ENCODE results near the gene MYO7A. TPM values are rescaled to one million over a fixed set of nuclear protein-coding genes. Genes with fewer than 3 reads are reported as not detected.

Gene MYO7A
- total and polyA plus RNA-seq, 2 experiments from 2014 or later = 1.8 to 5.4 TPM

DNA sequence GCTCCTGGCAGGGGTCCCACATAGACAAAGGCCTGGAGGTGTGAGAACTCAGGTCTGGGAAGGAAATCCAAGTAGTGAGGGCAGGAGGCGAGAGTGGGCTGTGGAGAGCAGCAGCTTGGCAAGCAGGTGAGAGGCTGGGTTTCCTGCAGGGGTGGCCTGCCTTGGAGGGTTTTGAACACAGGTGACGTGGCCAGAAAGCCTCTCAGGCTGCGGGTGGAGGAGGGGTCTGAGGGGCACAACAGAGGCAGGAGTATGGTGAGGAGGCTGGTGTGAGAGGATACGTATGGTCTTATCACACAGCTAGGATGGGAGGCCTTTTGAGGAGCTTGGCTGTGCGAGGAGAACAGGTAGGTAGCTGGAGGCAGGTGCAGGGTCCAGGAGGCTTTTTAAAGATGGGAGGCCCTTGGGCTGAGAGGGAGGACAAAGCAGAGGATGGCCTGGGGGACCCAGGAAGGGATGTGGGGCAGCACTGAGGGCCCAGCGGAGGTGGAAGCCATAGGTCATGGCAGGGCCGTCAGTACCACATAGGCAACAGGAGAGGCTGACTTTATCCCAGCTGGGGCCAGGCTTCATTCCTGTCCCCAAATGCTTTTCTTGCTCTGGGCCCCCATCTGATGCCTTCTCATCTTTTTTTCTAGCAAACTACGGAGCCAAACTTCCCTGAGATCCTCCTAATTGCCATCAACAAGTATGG lies 84.4 kb downstream of the MYO7A start:
- H3K36me3 Mint-ChIP-seq (ENCODE audit: low read depth) = no peaks in the 10 kb centered on the region; the same call in 2 of the 3 replicates
- H3K4me3 Mint-ChIP-seq = no peak overlapping the region
- Histone ChIP-seq H3K27me3 (ENCODE audit: insufficient read depth) (no peaks in the 10 kb centered on the region), H3K36me3 (ENCODE audit: insufficient read depth) (no peaks in the 10 kb centered on the region), H3K4me1 (ENCODE audit: insufficient read depth) (no peaks in the 10 kb centered on the region), H3K27ac (ENCODE audit: low read depth) (no peak overlapping the region), H3K79me2 (replicated peaks; ENCODE audit: insufficient read depth) (no peaks in the 10 kb centered on the region), H3K4me3 (no peak overlapping the region), H3K9me2 (ENCODE audit: insufficient read depth) (no peaks in the 10 kb centered on the region), H4K20me1 (replicated peaks; ENCODE audit: insufficient read depth) (no peaks in the 10 kb centered on the region), H2AFZ (no peak overlapping the region), H3K4me2 (no peak overlapping the region), H3F3A (replicated peaks; ENCODE audit: low read depth) (no peaks in the 10 kb centered on the region)
- no peak for TF ChIP-seq POLR2AphosphoS5 (IDR thresholded peaks at IDR 0.05; ENCODE audit: low read depth)
- H3K4me1 Mint-ChIP-seq = no peaks in the 10 kb centered on the region
- H3K9me3 Mint-ChIP-seq = no peaks in the 10 kb centered on the region; the same call in 1 of the 3 replicates
- peaks cover 6% of the 10 kb centered on the region for H3K27me3 Mint-ChIP-seq (ENCODE audit: insufficient read depth, low read depth, poor library complexity)
- H3K27ac Mint-ChIP-seq = no peak overlapping the region; the same call in 1 of the 2 replicates
- ATAC-seq (no peak), DNase-seq (ENCODE audit: low spot score) (no peak)

DNA sequence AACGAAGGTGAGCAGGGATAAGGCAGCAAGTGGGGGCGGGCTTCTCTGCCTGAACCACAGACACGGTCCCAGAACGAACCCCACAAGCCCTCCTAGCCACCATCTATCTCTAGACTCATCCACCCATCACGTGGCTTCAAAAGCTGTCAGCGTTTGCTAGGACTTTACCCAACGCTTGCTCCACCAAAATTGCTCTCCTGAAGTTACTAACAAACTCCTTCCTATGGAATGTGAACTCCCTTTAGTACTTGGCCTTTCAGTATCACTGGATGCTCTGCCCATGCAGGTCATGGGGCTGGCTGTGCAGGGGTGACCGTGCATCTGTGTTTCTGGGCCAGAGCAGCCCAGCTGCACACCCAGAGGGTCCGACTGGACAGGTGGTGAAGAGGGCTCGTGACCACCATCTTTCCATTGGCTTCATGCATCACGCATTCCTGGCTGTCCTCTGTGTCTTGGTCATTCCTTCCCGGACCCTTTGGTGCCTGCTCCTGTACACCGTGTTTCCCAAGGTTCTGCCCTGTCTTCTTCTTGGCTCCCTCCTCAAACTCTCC lies 85.1 kb downstream of the MYO7A start:
- Histone ChIP-seq H3K4me3 (no peak overlapping the region), H2AFZ (no peak overlapping the region), H3K9me2 (ENCODE audit: insufficient read depth) (no peaks in the 10 kb centered on the region), H3K27me3 (ENCODE audit: insufficient read depth) (no peaks in the 10 kb centered on the region), H3K79me2 (replicated peaks; ENCODE audit: insufficient read depth) (no peaks in the 10 kb centered on the region), H3K36me3 (ENCODE audit: insufficient read depth) (no peaks in the 10 kb centered on the region), H3K4me2 (no peak overlapping the region), H3F3A (replicated peaks; ENCODE audit: low read depth) (no peaks in the 10 kb centered on the region), H3K27ac (ENCODE audit: low read depth) (no peak overlapping the region), H4K20me1 (replicated peaks; ENCODE audit: insufficient read depth) (no peaks in the 10 kb centered on the region), H3K4me1 (ENCODE audit: insufficient read depth) (no peaks in the 10 kb centered on the region)
- H3K27me3 Mint-ChIP-seq (ENCODE audit: insufficient read depth, low read depth, poor library complexity) = peaks cover 4% of the 10 kb centered on the region
- H3K4me3 Mint-ChIP-seq = no peak overlapping the region
- H3K27ac Mint-ChIP-seq = no peak overlapping the region
- no peak for ATAC-seq
- no peak for DNase-seq (ENCODE audit: low spot score)
- H3K9me3 Mint-ChIP-seq = no peaks in the 10 kb centered on the region; the same call in 1 of the 3 replicates
- TF ChIP-seq, protein P1, sequence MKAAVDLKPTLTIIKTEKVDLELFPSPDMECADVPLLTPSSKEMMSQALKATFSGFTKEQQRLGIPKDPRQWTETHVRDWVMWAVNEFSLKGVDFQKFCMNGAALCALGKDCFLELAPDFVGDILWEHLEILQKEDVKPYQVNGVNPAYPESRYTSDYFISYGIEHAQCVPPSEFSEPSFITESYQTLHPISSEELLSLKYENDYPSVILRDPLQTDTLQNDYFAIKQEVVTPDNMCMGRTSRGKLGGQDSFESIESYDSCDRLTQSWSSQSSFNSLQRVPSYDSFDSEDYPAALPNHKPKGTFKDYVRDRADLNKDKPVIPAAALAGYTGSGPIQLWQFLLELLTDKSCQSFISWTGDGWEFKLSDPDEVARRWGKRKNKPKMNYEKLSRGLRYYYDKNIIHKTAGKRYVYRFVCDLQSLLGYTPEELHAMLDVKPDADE (IDR thresholded peaks at IDR 0.05) = no peak
- TF ChIP-seq, protein P2, sequence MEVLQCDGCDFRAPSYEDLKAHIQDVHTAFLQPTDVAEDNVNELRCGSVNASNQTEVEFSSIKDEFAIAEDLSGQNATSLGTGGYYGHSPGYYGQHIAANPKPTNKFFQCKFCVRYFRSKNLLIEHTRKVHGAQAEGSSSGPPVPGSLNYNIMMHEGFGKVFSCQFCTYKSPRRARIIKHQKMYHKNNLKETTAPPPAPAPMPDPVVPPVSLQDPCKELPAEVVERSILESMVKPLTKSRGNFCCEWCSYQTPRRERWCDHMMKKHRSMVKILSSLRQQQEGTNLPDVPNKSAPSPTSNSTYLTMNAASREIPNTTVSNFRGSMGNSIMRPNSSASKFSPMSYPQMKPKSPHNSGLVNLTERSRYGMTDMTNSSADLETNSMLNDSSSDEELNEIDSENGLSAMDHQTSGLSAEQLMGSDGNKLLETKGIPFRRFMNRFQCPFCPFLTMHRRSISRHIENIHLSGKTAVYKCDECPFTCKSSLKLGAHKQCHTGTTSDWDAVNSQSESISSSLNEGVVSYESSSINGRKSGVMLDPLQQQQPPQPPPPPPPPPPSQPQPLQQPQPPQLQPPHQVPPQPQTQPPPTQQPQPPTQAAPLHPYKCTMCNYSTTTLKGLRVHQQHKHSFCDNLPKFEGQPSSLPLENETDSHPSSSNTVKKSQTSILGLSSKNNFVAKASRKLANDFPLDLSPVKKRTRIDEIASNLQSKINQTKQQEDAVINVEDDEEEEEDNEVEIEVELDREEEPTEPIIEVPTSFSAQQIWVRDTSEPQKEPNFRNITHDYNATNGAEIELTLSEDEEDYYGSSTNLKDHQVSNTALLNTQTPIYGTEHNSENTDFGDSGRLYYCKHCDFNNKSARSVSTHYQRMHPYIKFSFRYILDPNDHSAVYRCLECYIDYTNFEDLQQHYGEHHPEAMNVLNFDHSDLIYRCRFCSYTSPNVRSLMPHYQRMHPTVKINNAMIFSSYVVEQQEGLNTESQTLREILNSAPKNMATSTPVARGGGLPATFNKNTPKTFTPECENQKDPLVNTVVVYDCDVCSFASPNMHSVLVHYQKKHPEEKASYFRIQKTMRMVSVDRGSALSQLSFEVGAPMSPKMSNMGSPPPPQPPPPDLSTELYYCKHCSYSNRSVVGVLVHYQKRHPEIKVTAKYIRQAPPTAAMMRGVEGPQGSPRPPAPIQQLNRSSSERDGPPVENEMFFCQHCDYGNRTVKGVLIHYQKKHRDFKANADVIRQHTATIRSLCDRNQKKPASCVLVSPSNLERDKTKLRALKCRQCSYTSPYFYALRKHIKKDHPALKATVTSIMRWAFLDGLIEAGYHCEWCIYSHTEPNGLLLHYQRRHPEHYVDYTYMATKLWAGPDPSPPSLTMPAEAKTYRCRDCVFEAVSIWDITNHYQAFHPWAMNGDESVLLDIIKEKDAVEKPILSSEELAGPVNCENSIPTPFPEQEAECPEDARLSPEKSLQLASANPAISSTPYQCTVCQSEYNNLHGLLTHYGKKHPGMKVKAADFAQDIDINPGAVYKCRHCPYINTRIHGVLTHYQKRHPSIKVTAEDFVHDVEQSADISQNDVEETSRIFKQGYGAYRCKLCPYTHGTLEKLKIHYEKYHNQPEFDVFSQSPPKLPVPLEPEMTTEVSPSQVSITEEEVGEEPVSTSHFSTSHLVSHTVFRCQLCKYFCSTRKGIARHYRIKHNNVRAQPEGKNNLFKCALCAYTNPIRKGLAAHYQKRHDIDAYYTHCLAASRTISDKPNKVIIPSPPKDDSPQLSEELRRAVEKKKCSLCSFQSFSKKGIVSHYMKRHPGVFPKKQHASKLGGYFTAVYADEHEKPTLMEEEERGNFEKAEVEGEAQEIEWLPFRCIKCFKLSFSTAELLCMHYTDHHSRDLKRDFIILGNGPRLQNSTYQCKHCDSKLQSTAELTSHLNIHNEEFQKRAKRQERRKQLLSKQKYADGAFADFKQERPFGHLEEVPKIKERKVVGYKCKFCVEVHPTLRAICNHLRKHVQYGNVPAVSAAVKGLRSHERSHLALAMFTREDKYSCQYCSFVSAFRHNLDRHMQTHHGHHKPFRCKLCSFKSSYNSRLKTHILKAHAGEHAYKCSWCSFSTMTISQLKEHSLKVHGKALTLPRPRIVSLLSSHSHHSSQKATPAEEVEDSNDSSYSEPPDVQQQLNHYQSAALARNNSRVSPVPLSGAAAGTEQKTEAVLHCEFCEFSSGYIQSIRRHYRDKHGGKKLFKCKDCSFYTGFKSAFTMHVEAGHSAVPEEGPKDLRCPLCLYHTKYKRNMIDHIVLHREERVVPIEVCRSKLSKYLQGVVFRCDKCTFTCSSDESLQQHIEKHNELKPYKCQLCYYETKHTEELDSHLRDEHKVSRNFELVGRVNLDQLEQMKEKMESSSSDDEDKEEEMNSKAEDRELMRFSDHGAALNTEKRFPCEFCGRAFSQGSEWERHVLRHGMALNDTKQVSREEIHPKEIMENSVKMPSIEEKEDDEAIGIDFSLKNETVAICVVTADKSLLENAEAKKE (CRISPR knock-in tag; IDR thresholded peaks at IDR 0.05) = no peak
- TF ChIP-seq NANOG (IDR thresholded peaks at IDR 0.05; ENCODE audit: borderline replicate concordance) (no peak), EZH2 (IDR thresholded peaks at IDR 0.05; ENCODE audit: low read depth, unreplicated experiment) (no peak), POLR2AphosphoS5 (IDR thresholded peaks at IDR 0.05; ENCODE audit: low read depth) (no peak), ZNF331 (CRISPR knock-in tag; IDR thresholded peaks at IDR 0.05; ENCODE audit: low read depth) (no peak), STAT1 (IDR thresholded peaks at IDR 0.05; ENCODE audit: unreplicated experiment) (no peak), JUNB (IDR thresholded peaks at IDR 0.05; ENCODE audit: unreplicated experiment) (no peak)
- TF ChIP-seq, protein P3, sequence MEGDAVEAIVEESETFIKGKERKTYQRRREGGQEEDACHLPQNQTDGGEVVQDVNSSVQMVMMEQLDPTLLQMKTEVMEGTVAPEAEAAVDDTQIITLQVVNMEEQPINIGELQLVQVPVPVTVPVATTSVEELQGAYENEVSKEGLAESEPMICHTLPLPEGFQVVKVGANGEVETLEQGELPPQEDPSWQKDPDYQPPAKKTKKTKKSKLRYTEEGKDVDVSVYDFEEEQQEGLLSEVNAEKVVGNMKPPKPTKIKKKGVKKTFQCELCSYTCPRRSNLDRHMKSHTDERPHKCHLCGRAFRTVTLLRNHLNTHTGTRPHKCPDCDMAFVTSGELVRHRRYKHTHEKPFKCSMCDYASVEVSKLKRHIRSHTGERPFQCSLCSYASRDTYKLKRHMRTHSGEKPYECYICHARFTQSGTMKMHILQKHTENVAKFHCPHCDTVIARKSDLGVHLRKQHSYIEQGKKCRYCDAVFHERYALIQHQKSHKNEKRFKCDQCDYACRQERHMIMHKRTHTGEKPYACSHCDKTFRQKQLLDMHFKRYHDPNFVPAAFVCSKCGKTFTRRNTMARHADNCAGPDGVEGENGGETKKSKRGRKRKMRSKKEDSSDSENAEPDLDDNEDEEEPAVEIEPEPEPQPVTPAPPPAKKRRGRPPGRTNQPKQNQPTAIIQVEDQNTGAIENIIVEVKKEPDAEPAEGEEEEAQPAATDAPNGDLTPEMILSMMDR (conservative IDR thresholded peaks at IDR 0.05; ENCODE audit: low read depth in 2 of 2) = no peak
- no peaks in the 10 kb centered on the region for H3K4me1 Mint-ChIP-seq
- H3K36me3 Mint-ChIP-seq (ENCODE audit: low read depth) = no peaks in the 10 kb centered on the region; the same call in 2 of the 3 replicates
